ENCODE results near the gene OR4C11. TPM values are rescaled to one million over a fixed set of nuclear protein-coding genes. Genes with fewer than 3 reads are reported as not detected.

The OR4C11 gene, protein sequence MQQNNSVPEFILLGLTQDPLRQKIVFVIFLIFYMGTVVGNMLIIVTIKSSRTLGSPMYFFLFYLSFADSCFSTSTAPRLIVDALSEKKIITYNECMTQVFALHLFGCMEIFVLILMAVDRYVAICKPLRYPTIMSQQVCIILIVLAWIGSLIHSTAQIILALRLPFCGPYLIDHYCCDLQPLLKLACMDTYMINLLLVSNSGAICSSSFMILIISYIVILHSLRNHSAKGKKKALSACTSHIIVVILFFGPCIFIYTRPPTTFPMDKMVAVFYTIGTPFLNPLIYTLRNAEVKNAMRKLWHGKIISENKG
- not detected in 2 replicates for polyA plus RNA-seq (2013)

GRCh38 chr11:55607545-55607944, at the start of gene OR4C11:
TSS of gene OR4C11 (minus strand) at chr11:55607645. CDS start at chr11:55604373, 3,272 bp downstream.
- Histone ChIP-seq H3K9ac (ENCODE audit: low read length) (no peak within 1 kb of the TSS), H3K4ac (ENCODE audit: low read depth, low read length) (no peak within 1 kb of the TSS), H2BK120ac (ENCODE audit: insufficient read depth, low read length, poor library complexity) (no peak within 1 kb of the TSS), H3K18ac (ENCODE audit: low read length) (no peak within 1 kb of the TSS), H4K91ac (ENCODE audit: low read depth, low read length) (no peak within 1 kb of the TSS), H3K23ac (ENCODE audit: low read length) (no peak within 1 kb of the TSS), H3K4me1 (ENCODE audit: control insufficient read depth in 1 of 2, insufficient read depth in 2 of 2, low read length in 2 of 2) (no peaks in the 10 kb centered on the region), H2AK5ac (ENCODE audit: low read length) (no peak within 1 kb of the TSS), H4K8ac (ENCODE audit: low read depth, low read length) (no peak within 1 kb of the TSS), H3K79me2 (ENCODE audit: control insufficient read depth, insufficient read depth, low read length, poor library complexity) (no peaks in the 10 kb centered on the region), H3K14ac (ENCODE audit: low read length) (no peak within 1 kb of the TSS), H3K27ac (ENCODE audit: low read depth, low read length) (no peak within 1 kb of the TSS), H2BK12ac (ENCODE audit: low read length) (no peak within 1 kb of the TSS), H2BK5ac (ENCODE audit: low read depth, low read length, poor library complexity) (no peak within 1 kb of the TSS), H3K4me3 (ENCODE audit: low read depth, low read length) (no peak within 1 kb of the TSS), H4K12ac (ENCODE audit: low read depth, low read length) (no peak within 1 kb of the TSS), H3K79me1 (ENCODE audit: low read length) (no peaks in the 10 kb centered on the region), H3K4me2 (ENCODE audit: low read length) (no peak within 1 kb of the TSS), H2AFZ (ENCODE audit: insufficient read depth, low read length, poor library complexity) (no peak within 1 kb of the TSS), H3K9me3 (ENCODE audit: insufficient read depth, low read depth, low read length) (peaks cover 1% of the 10 kb centered on the region), H3K27me3 (ENCODE audit: insufficient read depth, low read length) (no peaks in the 10 kb centered on the region), H3K36me3 (ENCODE audit: control insufficient read depth in 1 of 2, insufficient read depth in 2 of 2, low read length in 2 of 2) (no peaks in the 10 kb centered on the region)
- WGBS (ENCODE audit: extremely low coverage, insufficient coverage, insufficient read length) = no CpG with 5 or more reads among the region's 2 CpGs
- no peak for DNase-seq

DNA sequence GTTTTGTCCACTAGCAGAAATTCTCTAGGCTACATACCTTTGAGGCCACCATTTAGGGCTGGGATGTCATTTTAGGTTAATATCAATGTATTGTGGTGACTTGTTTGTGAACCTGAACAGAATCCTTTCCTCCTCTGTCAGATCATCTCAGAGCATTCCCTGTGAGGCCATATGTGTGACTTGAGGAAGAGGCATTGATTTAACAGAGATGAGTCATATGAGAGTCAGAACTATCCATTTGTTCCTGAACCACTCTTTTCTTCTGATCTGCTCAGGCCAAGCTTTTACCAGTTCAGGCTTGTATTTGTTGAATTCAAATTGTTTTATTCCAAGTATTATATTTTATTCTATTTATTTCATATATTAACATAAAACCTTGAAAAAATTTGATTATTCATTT, 47.7 kb upstream of the OR4C11 start:
- DNase-seq = no peak
- no peaks in the 10 kb centered on the region for H3K79me1 ChIP-seq (ENCODE audit: low read length)
- H3K4me1 ChIP-seq (ENCODE audit: control insufficient read depth in 1 of 2, insufficient read depth in 2 of 2, low read length in 2 of 2) = no peaks in the 10 kb centered on the region
- no peaks in the 10 kb centered on the region for H3K79me2 ChIP-seq (ENCODE audit: control insufficient read depth, insufficient read depth, low read length, poor library complexity)
- H4K91ac ChIP-seq (ENCODE audit: low read depth, low read length) = no peak overlapping the region
- no peaks in the 10 kb centered on the region for H3K36me3 ChIP-seq (ENCODE audit: control insufficient read depth in 1 of 2, insufficient read depth in 2 of 2, low read length in 2 of 2)
- H3K14ac ChIP-seq (ENCODE audit: low read length) = no peak overlapping the region
- no peak overlapping the region for H3K4ac ChIP-seq (ENCODE audit: low read depth, low read length)
- H3K27ac ChIP-seq (ENCODE audit: low read depth, low read length) = no peak overlapping the region
- H4K8ac ChIP-seq (ENCODE audit: low read depth, low read length) = no peak overlapping the region
- H3K23ac ChIP-seq (ENCODE audit: low read length) = no peak overlapping the region
- no peak overlapping the region for H2BK120ac ChIP-seq (ENCODE audit: insufficient read depth, low read length, poor library complexity)
- no peak overlapping the region for H3K18ac ChIP-seq (ENCODE audit: low read length)
- no peak overlapping the region for H3K4me3 ChIP-seq (ENCODE audit: low read depth, low read length)
- no peak overlapping the region for H3K9ac ChIP-seq (ENCODE audit: low read length)
- H3K4me2 ChIP-seq (ENCODE audit: low read length) = no peak overlapping the region
- H2BK5ac ChIP-seq (ENCODE audit: low read depth, low read length, poor library complexity) = no peak overlapping the region
- H4K12ac ChIP-seq (ENCODE audit: low read depth, low read length) = no peak overlapping the region
- no peaks in the 10 kb centered on the region for H3K27me3 ChIP-seq (ENCODE audit: insufficient read depth, low read length)
- H2AK5ac ChIP-seq (ENCODE audit: low read length) = no peak overlapping the region
- H2BK12ac ChIP-seq (ENCODE audit: low read length) = no peak overlapping the region
- H2AFZ ChIP-seq (ENCODE audit: insufficient read depth, low read length, poor library complexity) = no peak overlapping the region
- H3K9me3 ChIP-seq (ENCODE audit: insufficient read depth, low read depth, low read length) = peaks cover 2% of the 10 kb centered on the region

DNA sequence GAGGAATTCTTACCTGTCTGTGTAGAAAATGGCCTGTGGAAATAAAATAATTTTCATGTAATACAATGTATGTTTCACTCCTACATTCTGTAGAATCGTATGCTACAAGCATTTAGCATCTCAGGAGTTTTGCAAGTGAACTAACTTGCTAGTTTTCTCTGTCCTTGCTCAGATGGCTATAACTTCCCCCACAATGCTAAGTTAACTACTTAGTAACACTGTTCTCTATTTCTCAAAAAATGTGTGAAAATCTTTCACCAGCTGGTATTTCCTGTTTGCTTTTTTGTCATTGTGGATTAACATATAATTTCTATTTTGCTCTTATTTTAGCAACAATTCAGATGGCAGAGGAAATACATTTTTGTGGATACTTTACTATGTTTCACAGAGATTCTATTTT, 45.1 kb upstream of the OR4C11 start:
- no peak overlapping the region for H4K12ac ChIP-seq (ENCODE audit: low read depth, low read length)
- no peaks in the 10 kb centered on the region for H3K79me2 ChIP-seq (ENCODE audit: control insufficient read depth, insufficient read depth, low read length, poor library complexity)
- no peak overlapping the region for H2BK5ac ChIP-seq (ENCODE audit: low read depth, low read length, poor library complexity)
- no peaks in the 10 kb centered on the region for H3K79me1 ChIP-seq (ENCODE audit: low read length)
- DNase-seq = no peak
- H3K27ac ChIP-seq (ENCODE audit: low read depth, low read length) = no peak overlapping the region
- H3K36me3 ChIP-seq (ENCODE audit: control insufficient read depth in 1 of 2, insufficient read depth in 2 of 2, low read length in 2 of 2) = no peaks in the 10 kb centered on the region
- H3K4me1 ChIP-seq (ENCODE audit: control insufficient read depth in 1 of 2, insufficient read depth in 2 of 2, low read length in 2 of 2) = no peaks in the 10 kb centered on the region
- H3K27me3 ChIP-seq (ENCODE audit: insufficient read depth, low read length) = no peaks in the 10 kb centered on the region
- H3K18ac ChIP-seq (ENCODE audit: low read length) = no peak overlapping the region
- H3K9me3 ChIP-seq (ENCODE audit: insufficient read depth, low read depth, low read length) = peaks cover 2% of the 10 kb centered on the region
- no peak overlapping the region for H3K23ac ChIP-seq (ENCODE audit: low read length)
- H2AK5ac ChIP-seq (ENCODE audit: low read length) = no peak overlapping the region
- no peak overlapping the region for H3K4ac ChIP-seq (ENCODE audit: low read depth, low read length)
- H4K91ac ChIP-seq (ENCODE audit: low read depth, low read length) = no peak overlapping the region
- H3K9ac ChIP-seq (ENCODE audit: low read length) = no peak overlapping the region
- no CpG with 5 or more reads among the region's 1 CpG for WGBS (ENCODE audit: extremely low coverage, insufficient coverage, insufficient read length)
- H3K4me3 ChIP-seq (ENCODE audit: low read depth, low read length) = no peak overlapping the region
- H4K8ac ChIP-seq (ENCODE audit: low read depth, low read length) = no peak overlapping the region
- H2BK12ac ChIP-seq (ENCODE audit: low read length) = no peak overlapping the region
- no peak overlapping the region for H3K4me2 ChIP-seq (ENCODE audit: low read length)
- no peak overlapping the region for H2BK120ac ChIP-seq (ENCODE audit: insufficient read depth, low read length, poor library complexity)
- no peak overlapping the region for H3K14ac ChIP-seq (ENCODE audit: low read length)
- H2AFZ ChIP-seq (ENCODE audit: insufficient read depth, low read length, poor library complexity) = no peak overlapping the region

GRCh38 chr11:55648027-55648426, 40.6 kb upstream of the OR4C11 start, which contains the start of gene OR4S2:
TSS of gene OR4S2 (plus strand) at chr11:55648327. CDS start at chr11:55650904, 2,577 bp downstream.
- no peak within 1 kb of the TSS for H2BK12ac ChIP-seq (ENCODE audit: low read length)
- H3K23ac ChIP-seq (ENCODE audit: low read length) = no peak within 1 kb of the TSS
- no CpG with 5 or more reads among the region's 2 CpGs for WGBS (ENCODE audit: extremely low coverage, insufficient coverage, insufficient read length)
- no peak within 1 kb of the TSS for H4K91ac ChIP-seq (ENCODE audit: low read depth, low read length)
- H2BK5ac ChIP-seq (ENCODE audit: low read depth, low read length, poor library complexity) = no peak within 1 kb of the TSS
- H3K4ac ChIP-seq (ENCODE audit: low read depth, low read length) = no peak within 1 kb of the TSS
- H2BK120ac ChIP-seq (ENCODE audit: insufficient read depth, low read length, poor library complexity) = no peak within 1 kb of the TSS
- H4K8ac ChIP-seq (ENCODE audit: low read depth, low read length) = no peak within 1 kb of the TSS
- no peak within 1 kb of the TSS for H2AK5ac ChIP-seq (ENCODE audit: low read length)
- H3K9me3 ChIP-seq (ENCODE audit: insufficient read depth, low read depth, low read length) = no peaks in the 10 kb centered on the region
- no peak within 1 kb of the TSS for H3K4me3 ChIP-seq (ENCODE audit: low read depth, low read length)
- H3K27me3 ChIP-seq (ENCODE audit: insufficient read depth, low read length) = no peaks in the 10 kb centered on the region
- no peaks in the 10 kb centered on the region for H3K36me3 ChIP-seq (ENCODE audit: control insufficient read depth in 1 of 2, insufficient read depth in 2 of 2, low read length in 2 of 2)
- no peaks in the 10 kb centered on the region for H3K4me1 ChIP-seq (ENCODE audit: control insufficient read depth in 1 of 2, insufficient read depth in 2 of 2, low read length in 2 of 2)
- no peak within 1 kb of the TSS for H3K9ac ChIP-seq (ENCODE audit: low read length)
- no peak within 1 kb of the TSS for H3K27ac ChIP-seq (ENCODE audit: low read depth, low read length)
- H3K79me2 ChIP-seq (ENCODE audit: control insufficient read depth, insufficient read depth, low read length, poor library complexity) = no peaks in the 10 kb centered on the region
- no peak within 1 kb of the TSS for H3K4me2 ChIP-seq (ENCODE audit: low read length)
- no peak within 1 kb of the TSS for H3K18ac ChIP-seq (ENCODE audit: low read length)
- no peak for DNase-seq
- H2AFZ ChIP-seq (ENCODE audit: insufficient read depth, low read length, poor library complexity) = no peak within 1 kb of the TSS
- no peak within 1 kb of the TSS for H4K12ac ChIP-seq (ENCODE audit: low read depth, low read length)
- no peaks in the 10 kb centered on the region for H3K79me1 ChIP-seq (ENCODE audit: low read length)
- no peak within 1 kb of the TSS for H3K14ac ChIP-seq (ENCODE audit: low read length)
